ENCODE results near the gene MORN3.

GRCh38 chr12:121668750-121669520 is 519 bp downstream of the MORN3 start:
- no peak for TF ChIP-seq EZH2phosphoT487 (IDR thresholded peaks at IDR 0.05; ENCODE audit: insufficient read depth, low read depth)
- TF ChIP-seq EZH2 (IDR thresholded peaks at IDR 0.05; ENCODE audit: insufficient read depth, poor library complexity, severe bottlenecking): no peak

Data from GM23248 (cell line).